SK-N-SH treated with all-trans-retinoic acid at 6 μM for 48 hours (cell line): ENCODE results near the gene ZNF221.

Source experiments
- ATAC-seq: fragments of 200-7000 bp; cut with Tn5 transposase; 3 replicates; pipeline ENCODE4 v1.9.1; 2020; ENCODE audit warnings: mild to moderate bottlenecking, moderate library complexity
- ARNTL ChIP-seq: fragments of 450-650 bp; formaldehyde crosslinking; IDR thresholded peaks from 2 replicates; pipeline ENCODE4 v1.5.0; 2020; ENCODE audit warnings: low read depth, mild to moderate bottlenecking, moderate library complexity, borderline replicate concordance
- BACH2 ChIP-seq: fragments of 250-450 bp; sonication (Bioruptor Pico); IDR thresholded peaks from 2 replicates; pipeline ENCODE4 v1.9.0; 2021; ENCODE audit warnings: mild to moderate bottlenecking, borderline replicate concordance
- CSDC2 ChIP-seq: fragments of 250-450 bp; sonication (Bioruptor Pico); IDR thresholded peaks from 2 replicates; pipeline ENCODE4 v1.5.0; 2020; ENCODE audit warnings: mild to moderate bottlenecking, moderate library complexity
- ESRRG ChIP-seq: fragments of 250-450 bp; sonication (Bioruptor Pico); IDR thresholded peaks from 2 replicates; pipeline ENCODE4 v1.6.1; 2021; ENCODE audit warnings: mild to moderate bottlenecking
- GLIS3 ChIP-seq: fragments of 250-450 bp; sonication (Bioruptor Pico); IDR thresholded peaks from 2 replicates; pipeline ENCODE4 v1.5.0; 2020; ENCODE audit warnings: mild to moderate bottlenecking, moderate library complexity
- ISL1 ChIP-seq: fragments of 250-450 bp; sonication (Bioruptor Pico); IDR thresholded peaks from 2 replicates; pipeline ENCODE4 v2.1.2; 2022; ENCODE audit warnings: mild to moderate bottlenecking, moderate library complexity
- PPARA ChIP-seq: fragments of 250-450 bp; sonication (Bioruptor Pico); IDR thresholded peaks from 2 replicates; pipeline ENCODE4 v1.5.0; 2020; ENCODE audit warnings: mild to moderate bottlenecking, borderline replicate concordance
- RARB ChIP-seq: fragments of 250-450 bp; sonication (Bioruptor Pico); IDR thresholded peaks from 2 replicates; pipeline ENCODE4 v1.8.0; 2021; ENCODE audit warnings: mild to moderate bottlenecking, moderate library complexity
- SNAI2 ChIP-seq: fragments of 250-450 bp; sonication (Bioruptor Pico); IDR thresholded peaks from 2 replicates; pipeline ENCODE4 v1.5.0; 2020; ENCODE audit warnings: mild to moderate bottlenecking, moderate library complexity
- TCF4 ChIP-seq: fragments of 250-450 bp; sonication (Bioruptor Pico); IDR thresholded peaks from 2 replicates; pipeline ENCODE4 v1.8.0; 2021; ENCODE audit warnings: mild to moderate bottlenecking, moderate library complexity, borderline replicate concordance
- ZC3H10 ChIP-seq: fragments of 250-450 bp; sonication (Bioruptor Pico); IDR thresholded peaks from 2 replicates; pipeline ENCODE4 v1.5.1; 2021; ENCODE audit warnings: mild to moderate bottlenecking, moderate library complexity
- ZFP3 ChIP-seq: fragments of 250-450 bp; sonication (Bioruptor Pico); IDR thresholded peaks from 2 replicates; pipeline ENCODE4 v1.5.0; 2020; ENCODE audit warnings: mild to moderate bottlenecking, moderate library complexity
- ZFP30 ChIP-seq: fragments of 450-650 bp; formaldehyde crosslinking; IDR thresholded peaks from 2 replicates; pipeline ENCODE4 v1.5.0; 2022; ENCODE audit warnings: mild to moderate bottlenecking, moderate library complexity
- ZNF565 ChIP-seq: fragments of 450-650 bp; formaldehyde crosslinking; conservative IDR thresholded peaks from 2 replicates; pipeline ENCODE4 v1.5.0; 2020; ENCODE audit warnings: low read depth, mild to moderate bottlenecking, moderate library complexity
- ZNF70 ChIP-seq: fragments of 450-650 bp; formaldehyde crosslinking; IDR thresholded peaks from 2 replicates; pipeline ENCODE4 v1.5.0; 2020; ENCODE audit warnings: mild to moderate bottlenecking, moderate library complexity
- ZNF8 ChIP-seq: fragments of 450-650 bp; formaldehyde crosslinking; IDR thresholded peaks from 2 replicates; pipeline ENCODE4 v1.5.0; 2020; ENCODE audit warnings: mild to moderate bottlenecking, moderate library complexity
- TF ChIP-seq, protein P1 (sequence below): fragments of 250-450 bp; sonication (Bioruptor Pico); IDR thresholded peaks from 2 replicates; pipeline ENCODE4 v1.5.1; 2021; ENCODE audit warnings: mild to moderate bottlenecking, moderate library complexity
- TF ChIP-seq, protein P2 (sequence below): fragments of 250-450 bp; sonication (Bioruptor Pico); IDR thresholded peaks from 2 replicates; pipeline ENCODE4 v1.5.1; 2020; ENCODE audit warnings: low read depth, mild to moderate bottlenecking, moderate library complexity
- TF ChIP-seq, protein P3 (sequence below): fragments of 250-450 bp; sonication (Bioruptor Pico); IDR thresholded peaks from 2 replicates; pipeline ENCODE4 v1.5.0; 2020; ENCODE audit warnings: mild to moderate bottlenecking, moderate library complexity
- TF ChIP-seq, protein P4 (sequence below): fragments of 250-450 bp; sonication (Bioruptor Pico); IDR thresholded peaks from 2 replicates; pipeline ENCODE4 v1.8.0; 2020; ENCODE audit warnings: mild to moderate bottlenecking, moderate library complexity, borderline replicate concordance

The ZNF221 gene

DNA sequence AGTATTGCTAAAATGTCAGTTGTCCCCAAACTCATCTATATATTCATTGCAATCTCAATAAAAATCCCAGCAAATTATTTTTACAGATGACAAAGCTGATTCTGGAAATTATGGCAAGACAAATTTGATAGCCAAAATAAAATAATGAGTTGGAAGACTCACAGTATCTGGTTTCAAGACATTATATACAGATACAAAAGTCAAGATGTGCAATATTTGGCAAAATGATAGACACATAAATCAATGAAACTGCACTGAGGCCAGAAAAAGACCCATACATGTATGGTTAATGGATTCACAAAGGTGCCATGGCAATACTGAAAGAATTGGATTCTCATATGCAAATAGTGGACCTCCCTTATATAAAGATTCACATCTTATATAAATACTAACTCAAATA is 40.1 kb upstream of the ZNF221 start:
- ATAC-seq, result no peak
- TF ChIP-seq ZFP30 (CRISPR knock-in tag) (no peak), TCF4 (no peak), ESRRG (CRISPR knock-in tag) (no peak), SNAI2 (CRISPR knock-in tag) (no peak), ZC3H10 (CRISPR knock-in tag) (no peak), ZFP3 (no peak), GLIS3 (CRISPR knock-in tag) (no peak), BACH2 (CRISPR knock-in tag) (no peak), ZNF8 (CRISPR knock-in tag) (no peak), PPARA (no peak), RARB (CRISPR knock-in tag) (no peak), CSDC2 (no peak), ZNF565 (CRISPR knock-in tag) (no peak), ARNTL (CRISPR knock-in tag) (no peak)
- TF ChIP-seq, protein P1, sequence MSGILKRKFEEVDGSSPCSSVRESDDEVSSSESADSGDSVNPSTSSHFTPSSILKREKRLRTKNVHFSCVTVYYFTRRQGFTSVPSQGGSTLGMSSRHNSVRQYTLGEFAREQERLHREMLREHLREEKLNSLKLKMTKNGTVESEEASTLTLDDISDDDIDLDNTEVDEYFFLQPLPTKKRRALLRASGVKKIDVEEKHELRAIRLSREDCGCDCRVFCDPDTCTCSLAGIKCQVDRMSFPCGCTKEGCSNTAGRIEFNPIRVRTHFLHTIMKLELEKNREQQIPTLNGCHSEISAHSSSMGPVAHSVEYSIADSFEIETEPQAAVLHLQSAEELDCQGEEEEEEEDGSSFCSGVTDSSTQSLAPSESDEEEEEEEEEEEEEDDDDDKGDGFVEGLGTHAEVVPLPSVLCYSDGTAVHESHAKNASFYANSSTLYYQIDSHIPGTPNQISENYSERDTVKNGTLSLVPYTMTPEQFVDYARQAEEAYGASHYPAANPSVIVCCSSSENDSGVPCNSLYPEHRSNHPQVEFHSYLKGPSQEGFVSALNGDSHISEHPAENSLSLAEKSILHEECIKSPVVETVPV (CRISPR knock-in tag), result no peak
- TF ChIP-seq, protein P2, sequence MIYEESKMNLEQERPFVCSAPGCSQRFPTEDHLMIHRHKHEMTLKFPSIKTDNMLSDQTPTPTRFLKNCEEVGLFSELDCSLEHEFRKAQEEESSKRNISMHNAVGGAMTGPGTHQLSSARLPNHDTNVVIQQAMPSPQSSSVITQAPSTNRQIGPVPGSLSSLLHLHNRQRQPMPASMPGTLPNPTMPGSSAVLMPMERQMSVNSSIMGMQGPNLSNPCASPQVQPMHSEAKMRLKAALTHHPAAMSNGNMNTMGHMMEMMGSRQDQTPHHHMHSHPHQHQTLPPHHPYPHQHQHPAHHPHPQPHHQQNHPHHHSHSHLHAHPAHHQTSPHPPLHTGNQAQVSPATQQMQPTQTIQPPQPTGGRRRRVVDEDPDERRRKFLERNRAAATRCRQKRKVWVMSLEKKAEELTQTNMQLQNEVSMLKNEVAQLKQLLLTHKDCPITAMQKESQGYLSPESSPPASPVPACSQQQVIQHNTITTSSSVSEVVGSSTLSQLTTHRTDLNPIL (CRISPR knock-in tag), result no peak
- TF ChIP-seq, protein P3, sequence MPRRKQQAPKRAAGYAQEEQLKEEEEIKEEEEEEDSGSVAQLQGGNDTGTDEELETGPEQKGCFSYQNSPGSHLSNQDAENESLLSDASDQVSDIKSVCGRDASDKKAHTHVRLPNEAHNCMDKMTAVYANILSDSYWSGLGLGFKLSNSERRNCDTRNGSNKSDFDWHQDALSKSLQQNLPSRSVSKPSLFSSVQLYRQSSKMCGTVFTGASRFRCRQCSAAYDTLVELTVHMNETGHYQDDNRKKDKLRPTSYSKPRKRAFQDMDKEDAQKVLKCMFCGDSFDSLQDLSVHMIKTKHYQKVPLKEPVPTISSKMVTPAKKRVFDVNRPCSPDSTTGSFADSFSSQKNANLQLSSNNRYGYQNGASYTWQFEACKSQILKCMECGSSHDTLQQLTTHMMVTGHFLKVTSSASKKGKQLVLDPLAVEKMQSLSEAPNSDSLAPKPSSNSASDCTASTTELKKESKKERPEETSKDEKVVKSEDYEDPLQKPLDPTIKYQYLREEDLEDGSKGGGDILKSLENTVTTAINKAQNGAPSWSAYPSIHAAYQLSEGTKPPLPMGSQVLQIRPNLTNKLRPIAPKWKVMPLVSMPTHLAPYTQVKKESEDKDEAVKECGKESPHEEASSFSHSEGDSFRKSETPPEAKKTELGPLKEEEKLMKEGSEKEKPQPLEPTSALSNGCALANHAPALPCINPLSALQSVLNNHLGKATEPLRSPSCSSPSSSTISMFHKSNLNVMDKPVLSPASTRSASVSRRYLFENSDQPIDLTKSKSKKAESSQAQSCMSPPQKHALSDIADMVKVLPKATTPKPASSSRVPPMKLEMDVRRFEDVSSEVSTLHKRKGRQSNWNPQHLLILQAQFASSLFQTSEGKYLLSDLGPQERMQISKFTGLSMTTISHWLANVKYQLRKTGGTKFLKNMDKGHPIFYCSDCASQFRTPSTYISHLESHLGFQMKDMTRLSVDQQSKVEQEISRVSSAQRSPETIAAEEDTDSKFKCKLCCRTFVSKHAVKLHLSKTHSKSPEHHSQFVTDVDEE (CRISPR knock-in tag), result no peak

DNA sequence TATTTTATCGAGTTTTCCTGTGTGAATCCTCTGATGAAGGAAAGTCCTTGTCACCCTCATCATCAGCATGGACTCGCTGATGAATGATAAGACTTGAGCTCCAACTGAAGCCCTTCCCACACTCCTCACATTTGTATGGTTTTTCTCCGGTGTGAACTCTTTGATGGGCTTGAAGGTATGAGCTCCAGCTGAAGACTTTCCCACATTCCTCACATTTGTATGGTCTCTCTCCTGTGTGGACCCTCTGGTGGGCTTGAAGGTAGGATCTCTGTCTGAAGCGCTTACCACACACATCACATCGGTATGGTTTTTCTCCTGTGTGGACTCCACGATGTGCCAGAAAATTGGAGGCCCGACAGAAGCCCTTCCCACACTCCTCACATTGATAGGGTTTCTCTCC is 37.6 kb upstream of the ZNF221 start:
- TF ChIP-seq ESRRG (CRISPR knock-in tag) (no peak), ISL1 (no peak), ZNF70 (no peak), ZFP3 (no peak), PPARA (no peak), ZFP30 (CRISPR knock-in tag) (no peak), CSDC2 (no peak), GLIS3 (CRISPR knock-in tag) (no peak), ZC3H10 (CRISPR knock-in tag) (no peak), ZNF8 (CRISPR knock-in tag) (no peak)
- TF ChIP-seq, protein P1 (CRISPR knock-in tag), result no peak
- TF ChIP-seq, protein P4, sequence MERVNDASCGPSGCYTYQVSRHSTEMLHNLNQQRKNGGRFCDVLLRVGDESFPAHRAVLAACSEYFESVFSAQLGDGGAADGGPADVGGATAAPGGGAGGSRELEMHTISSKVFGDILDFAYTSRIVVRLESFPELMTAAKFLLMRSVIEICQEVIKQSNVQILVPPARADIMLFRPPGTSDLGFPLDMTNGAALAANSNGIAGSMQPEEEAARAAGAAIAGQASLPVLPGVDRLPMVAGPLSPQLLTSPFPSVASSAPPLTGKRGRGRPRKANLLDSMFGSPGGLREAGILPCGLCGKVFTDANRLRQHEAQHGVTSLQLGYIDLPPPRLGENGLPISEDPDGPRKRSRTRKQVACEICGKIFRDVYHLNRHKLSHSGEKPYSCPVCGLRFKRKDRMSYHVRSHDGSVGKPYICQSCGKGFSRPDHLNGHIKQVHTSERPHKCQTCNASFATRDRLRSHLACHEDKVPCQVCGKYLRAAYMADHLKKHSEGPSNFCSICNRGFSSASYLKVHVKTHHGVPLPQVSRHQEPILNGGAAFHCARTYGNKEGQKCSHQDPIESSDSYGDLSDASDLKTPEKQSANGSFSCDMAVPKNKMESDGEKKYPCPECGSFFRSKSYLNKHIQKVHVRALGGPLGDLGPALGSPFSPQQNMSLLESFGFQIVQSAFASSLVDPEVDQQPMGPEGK, result no peak
- ATAC-seq, result no peak

DNA sequence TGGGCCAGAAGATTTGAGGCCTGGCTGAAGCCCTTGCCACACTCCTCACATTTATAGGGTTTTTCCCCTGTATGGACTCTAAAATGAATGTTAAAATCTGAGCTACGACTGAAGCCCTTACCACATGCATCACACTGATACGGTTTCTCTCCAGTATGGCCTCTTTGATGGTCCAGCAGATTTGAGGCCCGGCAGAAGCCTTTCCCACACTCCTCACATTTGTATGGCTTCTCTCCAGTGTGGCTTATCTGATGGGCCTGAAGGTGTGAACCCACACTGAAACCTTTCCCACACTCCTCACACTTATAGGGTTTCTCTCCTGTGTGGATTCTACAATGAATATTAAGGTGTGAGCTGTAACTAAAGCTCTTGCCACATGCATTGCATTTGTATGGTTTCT is 37.0 kb upstream of the ZNF221 start:
- ATAC-seq, result no peak
- no peak for TF ChIP-seq ISL1
- TF ChIP-seq, protein P2 (CRISPR knock-in tag), result no peak
- no peak for TF ChIP-seq TCF4
- no peak for TF ChIP-seq ARNTL (CRISPR knock-in tag)
